Panc1 (cell line): ENCODE data around the gene ACSS1.

ENCODE experiments used
- POLR2AphosphoS5 ChIP-seq: IDR thresholded peaks from 2 replicates; pipeline ENCODE4 v1.6.1; 2012; ENCODE audit warnings: mild to moderate bottlenecking, low read depth, low read length, moderate library complexity
- SIN3A ChIP-seq: IDR thresholded peaks from 2 replicates; pipeline ENCODE4 v1.6.1; 2012; ENCODE audit warnings: low read depth, mild to moderate bottlenecking, low read length, moderate library complexity, borderline replicate concordance; ENCODE audit not compliant: insufficient read depth
- TF ChIP-seq, protein P1 (sequence below), 2 experiments: IDR thresholded peaks; 2 replicates each; pipeline ENCODE4 v1.6.1; 2011 to 2012; ENCODE audit warnings: low read depth in 2 of 2, control low read depth in 1 of 2, low read length in 1 of 2, mild to moderate bottlenecking in 1 of 2, moderate library complexity in 1 of 2; ENCODE audit not compliant: insufficient read depth in 1 of 2
- TF ChIP-seq, protein P2 (sequence below): fragments of 450-650 bp; IDR thresholded peaks from 2 replicates; pipeline ENCODE4 v1.5.1; 2017; ENCODE audit warnings: mild to moderate bottlenecking

DNA sequence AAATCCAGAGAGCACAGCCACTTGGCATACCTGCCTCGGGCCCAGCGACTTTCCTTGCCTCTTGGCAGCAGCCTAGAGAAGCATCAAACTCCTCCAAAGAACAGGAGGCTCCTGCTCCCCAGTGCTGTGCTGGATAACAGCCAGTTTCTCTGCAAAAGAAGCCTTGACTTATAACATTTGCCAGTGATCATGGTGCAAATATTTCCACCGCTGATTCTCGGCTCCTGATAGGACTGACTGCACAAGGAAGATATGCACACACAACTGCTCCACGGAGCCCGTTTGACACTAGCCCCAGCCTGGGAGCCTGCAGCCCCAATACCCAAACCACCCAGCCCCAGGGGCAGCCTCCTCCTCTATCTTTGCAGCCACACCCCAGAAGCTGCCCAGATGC is 17.5 kb downstream of the ACSS1 start:
- TF ChIP-seq, protein P1, sequence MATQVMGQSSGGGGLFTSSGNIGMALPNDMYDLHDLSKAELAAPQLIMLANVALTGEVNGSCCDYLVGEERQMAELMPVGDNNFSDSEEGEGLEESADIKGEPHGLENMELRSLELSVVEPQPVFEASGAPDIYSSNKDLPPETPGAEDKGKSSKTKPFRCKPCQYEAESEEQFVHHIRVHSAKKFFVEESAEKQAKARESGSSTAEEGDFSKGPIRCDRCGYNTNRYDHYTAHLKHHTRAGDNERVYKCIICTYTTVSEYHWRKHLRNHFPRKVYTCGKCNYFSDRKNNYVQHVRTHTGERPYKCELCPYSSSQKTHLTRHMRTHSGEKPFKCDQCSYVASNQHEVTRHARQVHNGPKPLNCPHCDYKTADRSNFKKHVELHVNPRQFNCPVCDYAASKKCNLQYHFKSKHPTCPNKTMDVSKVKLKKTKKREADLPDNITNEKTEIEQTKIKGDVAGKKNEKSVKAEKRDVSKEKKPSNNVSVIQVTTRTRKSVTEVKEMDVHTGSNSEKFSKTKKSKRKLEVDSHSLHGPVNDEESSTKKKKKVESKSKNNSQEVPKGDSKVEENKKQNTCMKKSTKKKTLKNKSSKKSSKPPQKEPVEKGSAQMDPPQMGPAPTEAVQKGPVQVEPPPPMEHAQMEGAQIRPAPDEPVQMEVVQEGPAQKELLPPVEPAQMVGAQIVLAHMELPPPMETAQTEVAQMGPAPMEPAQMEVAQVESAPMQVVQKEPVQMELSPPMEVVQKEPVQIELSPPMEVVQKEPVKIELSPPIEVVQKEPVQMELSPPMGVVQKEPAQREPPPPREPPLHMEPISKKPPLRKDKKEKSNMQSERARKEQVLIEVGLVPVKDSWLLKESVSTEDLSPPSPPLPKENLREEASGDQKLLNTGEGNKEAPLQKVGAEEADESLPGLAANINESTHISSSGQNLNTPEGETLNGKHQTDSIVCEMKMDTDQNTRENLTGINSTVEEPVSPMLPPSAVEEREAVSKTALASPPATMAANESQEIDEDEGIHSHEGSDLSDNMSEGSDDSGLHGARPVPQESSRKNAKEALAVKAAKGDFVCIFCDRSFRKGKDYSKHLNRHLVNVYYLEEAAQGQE (IDR thresholded peaks at IDR 0.05; ENCODE audit: insufficient read depth in 1 of 2, low read depth in 2 of 2, low read length in 1 of 2), result no peak
- TF ChIP-seq POLR2AphosphoS5, result no peak
- TF ChIP-seq, protein P2, sequence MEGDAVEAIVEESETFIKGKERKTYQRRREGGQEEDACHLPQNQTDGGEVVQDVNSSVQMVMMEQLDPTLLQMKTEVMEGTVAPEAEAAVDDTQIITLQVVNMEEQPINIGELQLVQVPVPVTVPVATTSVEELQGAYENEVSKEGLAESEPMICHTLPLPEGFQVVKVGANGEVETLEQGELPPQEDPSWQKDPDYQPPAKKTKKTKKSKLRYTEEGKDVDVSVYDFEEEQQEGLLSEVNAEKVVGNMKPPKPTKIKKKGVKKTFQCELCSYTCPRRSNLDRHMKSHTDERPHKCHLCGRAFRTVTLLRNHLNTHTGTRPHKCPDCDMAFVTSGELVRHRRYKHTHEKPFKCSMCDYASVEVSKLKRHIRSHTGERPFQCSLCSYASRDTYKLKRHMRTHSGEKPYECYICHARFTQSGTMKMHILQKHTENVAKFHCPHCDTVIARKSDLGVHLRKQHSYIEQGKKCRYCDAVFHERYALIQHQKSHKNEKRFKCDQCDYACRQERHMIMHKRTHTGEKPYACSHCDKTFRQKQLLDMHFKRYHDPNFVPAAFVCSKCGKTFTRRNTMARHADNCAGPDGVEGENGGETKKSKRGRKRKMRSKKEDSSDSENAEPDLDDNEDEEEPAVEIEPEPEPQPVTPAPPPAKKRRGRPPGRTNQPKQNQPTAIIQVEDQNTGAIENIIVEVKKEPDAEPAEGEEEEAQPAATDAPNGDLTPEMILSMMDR, result no peak
- no peak for TF ChIP-seq SIN3A
